GM18511 (cell line): ENCODE measurements around the gene BABAM1.

Source experiments
- ATAC-seq: cut with Tn5 transposase; IDR thresholded peaks from one replicate; pipeline ENCODE4 v1.9.1; 2021; ENCODE audit warnings: mild to moderate bottlenecking, moderate library complexity; ENCODE audit not compliant: unreplicated experiment

Gene BABAM1

GRCh38 chr19:17266975-17267788 is at the start of gene BABAM1:
Gene BABAM1 (plus strand): TSS chr19:17267443. CDS start chr19:17268807, 1,364 bp downstream.
- ATAC-seq: peak; percentile 92

DNA sequence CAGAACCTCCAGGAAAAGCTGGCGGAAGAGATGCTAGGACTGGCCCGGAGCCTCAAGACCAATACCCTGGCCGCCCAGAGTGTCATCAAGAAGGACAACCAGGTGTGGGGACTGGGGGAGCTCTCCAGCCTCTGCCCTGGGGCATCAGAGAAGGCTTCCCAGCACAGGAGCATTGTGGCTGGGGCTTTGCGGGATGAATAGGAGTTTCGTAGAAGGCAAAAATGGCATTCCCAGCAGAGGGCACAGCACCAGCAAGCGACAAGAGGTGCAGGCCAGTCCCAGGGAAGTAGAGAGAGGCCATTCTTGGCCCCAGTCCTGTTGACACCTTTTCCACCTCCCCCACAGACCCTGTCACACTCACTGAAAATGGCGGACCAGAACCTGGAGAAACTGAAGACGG is 48.0 kb upstream of the BABAM1 start:
- ATAC-seq: no peak

DNA sequence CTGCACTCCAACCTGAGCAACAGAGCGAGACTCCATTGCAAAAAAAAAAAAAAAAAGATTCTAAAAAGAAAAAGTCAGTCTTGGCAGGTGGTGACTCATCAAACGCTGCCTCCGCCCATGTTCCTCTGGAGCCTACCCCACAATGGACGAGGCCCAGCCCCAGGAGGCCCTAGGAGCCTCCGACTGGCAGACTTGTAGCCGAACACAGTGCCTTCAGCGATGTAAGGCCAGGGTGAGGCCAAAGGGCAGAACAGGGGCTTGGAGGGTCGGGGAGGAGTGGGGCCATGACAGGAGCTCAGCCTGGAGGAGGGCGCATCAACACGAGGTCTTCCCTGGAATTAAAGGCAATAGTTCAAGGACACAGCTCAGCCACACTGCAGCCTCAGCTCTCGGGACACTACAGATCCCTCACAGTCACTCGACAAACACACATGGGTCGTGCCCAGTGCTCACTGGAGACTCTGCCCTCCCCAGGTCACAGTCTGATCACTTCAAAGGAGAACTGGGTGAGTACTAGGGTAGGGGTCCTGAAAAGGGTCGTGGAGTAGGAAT is 47.0 kb upstream of the BABAM1 start:
- ATAC-seq: no peak

- no peak for ATAC-seq
These were observed 42.2 kb upstream of the BABAM1 start for GRCh38 chr19:17225053-17225452.

DNA sequence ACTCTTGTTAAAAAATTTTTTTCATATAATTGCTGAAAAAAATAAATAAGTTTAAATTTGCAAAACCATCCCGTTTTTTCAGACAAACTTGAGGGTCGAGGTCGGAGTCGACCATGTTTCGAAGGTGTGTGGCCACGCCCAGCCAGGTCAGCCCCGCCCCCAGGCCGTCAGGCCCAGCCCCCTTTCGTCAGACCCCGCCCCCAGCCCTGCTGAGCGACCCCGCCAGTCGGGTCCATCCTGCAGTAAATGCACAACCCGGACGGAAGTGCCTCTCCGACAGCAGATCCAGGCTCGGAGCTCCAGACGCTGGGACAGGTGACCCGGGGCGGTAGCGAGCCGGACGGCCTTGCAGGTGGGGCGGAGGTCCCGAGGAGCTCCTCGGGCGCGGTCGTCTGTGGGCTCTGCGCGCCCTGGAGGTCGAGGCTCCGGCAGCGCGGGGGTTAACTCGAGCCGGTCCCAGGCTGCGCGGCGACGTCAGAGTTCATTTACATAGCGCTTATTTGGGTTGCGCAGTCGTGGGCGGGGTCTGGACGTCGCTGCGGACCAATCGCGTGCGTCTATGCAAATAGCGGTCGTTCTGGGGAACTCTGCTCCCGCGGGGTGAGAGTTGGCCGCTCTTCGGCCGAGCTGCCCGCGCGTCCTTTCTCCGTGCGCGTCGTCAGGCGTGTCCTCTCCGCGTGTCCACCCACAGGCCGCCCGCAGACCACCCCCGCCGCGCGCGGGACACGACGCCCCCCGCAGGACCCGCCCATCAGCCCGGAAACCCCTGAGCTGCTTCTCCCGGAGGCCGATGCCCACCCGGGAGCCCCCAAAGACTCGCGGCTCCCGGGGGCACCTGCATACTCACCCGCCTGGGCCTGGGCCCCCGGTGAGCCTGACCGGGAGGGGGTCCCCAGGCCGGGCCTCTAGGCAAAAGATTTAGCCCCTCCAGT is 41.0 kb upstream of the BABAM1 start, which contains the start of gene OCEL1:
OCEL1 (plus strand) TSS at position 225 of the 932 bp plus-strand sequence; CDS start at position 247, 22 bp downstream.
- peak; percentile 88 for ATAC-seq

GRCh38 chr19:17227798-17228367 is 39.4 kb upstream of the BABAM1 start:
- ATAC-seq: no peak

GRCh38 chr19:17229890-17230289 is 37.4 kb upstream of the BABAM1 start:
- ATAC-seq: no peak

GRCh38 chr19:17232258-17232657 is 35.0 kb upstream of the BABAM1 start:
- ATAC-seq: no peak

GRCh38 chr19:17234911-17235299 is 32.3 kb upstream of the BABAM1 start:
- no peak for ATAC-seq

GRCh38 chr19:17235300-17235970 is 31.8 kb upstream of the BABAM1 start:
- no peak for ATAC-seq

GRCh38 chr19:17235971-17236777 is 31.1 kb upstream of the BABAM1 start:
- ATAC-seq: no peak

DNA sequence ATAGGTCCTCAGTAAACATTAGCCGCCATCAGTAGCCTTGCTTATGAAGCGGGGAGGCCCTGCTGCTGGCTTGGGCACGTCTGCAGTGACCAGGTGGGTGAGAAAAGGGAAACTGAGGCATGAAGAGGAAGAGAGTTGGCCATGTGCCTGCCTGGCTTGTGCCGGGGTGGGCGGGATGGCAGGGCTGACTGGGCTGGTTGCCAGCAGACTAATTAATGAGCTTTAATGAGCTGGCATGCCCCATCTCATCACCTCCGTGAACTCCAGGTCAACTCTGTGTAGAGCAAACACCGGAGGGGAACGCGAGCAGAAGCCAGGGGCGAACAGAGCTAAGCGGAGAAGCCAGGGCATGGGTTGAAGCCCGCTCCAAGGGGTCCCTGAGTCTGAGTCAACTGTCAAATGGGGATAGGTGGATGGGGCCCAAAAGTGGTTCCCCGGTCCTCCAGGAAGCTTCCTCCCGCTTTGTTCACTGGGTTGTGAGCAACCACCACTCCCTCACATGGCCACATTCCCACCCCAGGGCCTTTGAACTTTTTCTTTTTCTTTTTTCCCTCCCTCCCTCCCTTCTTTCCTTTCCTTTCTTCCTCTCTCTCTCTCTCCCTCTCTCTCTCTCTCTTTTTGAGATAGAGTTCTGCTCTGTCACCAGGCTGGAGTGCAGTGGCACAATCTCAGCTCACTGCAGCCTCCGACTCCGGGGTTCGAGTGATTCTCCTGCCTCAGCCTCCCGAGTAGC is 30.3 kb upstream of the BABAM1 start:
- no peak for ATAC-seq

- no peak for ATAC-seq
These were observed 29.2 kb upstream of the BABAM1 start for GRCh38 chr19:17237747-17238706.

GRCh38 chr19:17240062-17240752 is 27.0 kb upstream of the BABAM1 start:
- ATAC-seq: no peak

GRCh38 chr19:17240826-17241399 is 26.3 kb upstream of the BABAM1 start:
- no peak for ATAC-seq

DNA sequence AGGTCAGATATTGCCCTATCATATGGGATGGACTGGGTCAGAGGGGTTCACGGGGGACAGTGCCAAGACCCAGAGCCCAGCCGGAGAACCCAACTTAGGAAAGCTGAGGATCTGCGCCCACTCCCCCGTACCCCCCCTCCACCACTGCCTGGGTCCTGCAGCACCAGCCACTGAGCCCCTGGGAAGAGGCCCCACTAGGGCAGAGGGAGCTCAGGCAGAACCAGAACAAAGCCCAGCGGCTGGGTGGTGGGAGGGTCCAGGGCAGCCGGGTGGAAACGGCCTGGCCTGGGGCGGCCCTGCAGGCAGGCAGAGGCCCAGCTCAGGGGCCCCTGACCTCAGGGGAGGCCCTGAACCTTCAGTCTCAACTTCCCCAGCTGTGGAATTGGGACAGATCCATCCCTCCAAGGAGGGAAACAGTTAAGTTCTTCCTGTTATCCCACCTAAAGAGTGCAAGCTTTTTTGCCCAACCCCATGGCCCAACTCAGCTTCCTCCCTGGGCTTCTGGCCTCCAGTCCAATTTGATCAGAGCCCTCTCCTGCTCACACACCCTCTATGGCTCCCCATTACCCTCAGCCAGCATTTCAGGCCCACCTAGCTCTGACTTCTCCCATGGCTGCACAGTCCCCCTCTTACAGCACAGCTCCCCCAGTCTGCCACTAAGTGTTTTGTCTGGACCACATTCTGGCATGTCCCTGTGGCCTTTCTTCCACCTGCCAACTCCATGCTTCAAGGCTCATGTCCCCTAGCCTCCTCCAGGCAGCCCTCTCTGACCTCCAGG is 24.6 kb upstream of the BABAM1 start:
- ATAC-seq: no peak
